SJSA1 (cell line): ENCODE data around the gene MLX. TPM values are rescaled to one million over a fixed set of nuclear protein-coding genes. Genes with fewer than 3 reads are reported as not detected.
A peak's percentile ranks its signal among the peaks of the same experiment; 100 is the strongest.
"Not testable (repeated sequence)": the region's sequence is repeated elsewhere in the genome, so short reads cannot be mapped to it uniquely, and the experiment has no call there.

ENCODE experiments used
- DNase-seq, 2 experiments: peaks; one replicate each; pipeline ENCODE4 v3.0.0-alpha.2; 2015 to 2020; ENCODE audit warnings: low spot score in 2 of 2, low read depth in 1 of 2
- H3K27ac ChIP-seq: fragments of 250-450 bp; sonication (Bioruptor Pico); 2 replicates; pipeline ENCODE4 v1.5.1; 2020; ENCODE audit warnings: mild to moderate bottlenecking, moderate library complexity
- H3K27me3 ChIP-seq: fragments of 250-450 bp; sonication (Bioruptor Pico); replicated peaks from 2 replicates; pipeline ENCODE4 v1.5.1; 2020; ENCODE audit warnings: mild to moderate bottlenecking, moderate library complexity
- H3K36me3 ChIP-seq: fragments of 250-450 bp; sonication (Bioruptor Pico); 2 replicates; pipeline ENCODE4 v1.5.1; 2020; ENCODE audit warnings: mild to moderate bottlenecking
- H3K4me1 ChIP-seq: fragments of 250-450 bp; sonication (Bioruptor Pico); replicated peaks from 2 replicates; pipeline ENCODE4 v1.6.1; 2021; ENCODE audit warnings: mild to moderate bottlenecking
- H3K4me3 ChIP-seq: fragments of 250-450 bp; sonication (Bioruptor Pico); 2 replicates; pipeline ENCODE4 v1.5.1; 2020; ENCODE audit warnings: mild to moderate bottlenecking
- H3K9me3 ChIP-seq: fragments of 250-450 bp; sonication (Bioruptor Pico); replicated peaks from 2 replicates; pipeline ENCODE4 v1.5.1; 2020; ENCODE audit warnings: mild to moderate bottlenecking
- total RNA-seq: library from RNA; depleted of rRNA; stranded (reverse); fragments of >200 nt; shearing (Covaris generic); gene quantifications from 2 replicates; pipeline ENCODE4 v1.2.3, GENCODE V29; 2014

Gene MLX
- total RNA-seq, 1 experiment from 2014 or later: 35.0 TPM

DNA sequence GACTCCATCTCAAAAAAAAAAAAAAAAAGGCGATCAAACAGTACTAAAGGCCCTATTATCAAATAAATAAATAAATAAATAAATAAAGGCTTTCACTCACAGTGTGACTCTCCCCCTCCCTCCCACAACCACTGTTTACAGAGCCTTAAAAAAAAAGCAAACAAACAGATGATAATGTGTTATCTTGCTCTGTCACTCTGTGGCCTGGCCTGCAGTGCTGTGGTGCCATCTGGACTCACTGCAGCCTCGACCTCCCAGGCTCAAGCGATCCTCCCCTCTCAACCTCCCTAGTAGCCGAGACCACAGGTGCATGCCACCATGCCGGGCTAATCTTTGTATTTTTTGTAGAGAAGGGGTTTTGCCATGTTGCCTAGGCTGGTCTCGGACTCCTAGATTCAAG is 39.0 kb upstream of the MLX start:
- DNase-seq: no peak
- no peak overlapping the region for H3K4me3 ChIP-seq
- H3K36me3 ChIP-seq: no peaks in the 10 kb centered on the region

DNA sequence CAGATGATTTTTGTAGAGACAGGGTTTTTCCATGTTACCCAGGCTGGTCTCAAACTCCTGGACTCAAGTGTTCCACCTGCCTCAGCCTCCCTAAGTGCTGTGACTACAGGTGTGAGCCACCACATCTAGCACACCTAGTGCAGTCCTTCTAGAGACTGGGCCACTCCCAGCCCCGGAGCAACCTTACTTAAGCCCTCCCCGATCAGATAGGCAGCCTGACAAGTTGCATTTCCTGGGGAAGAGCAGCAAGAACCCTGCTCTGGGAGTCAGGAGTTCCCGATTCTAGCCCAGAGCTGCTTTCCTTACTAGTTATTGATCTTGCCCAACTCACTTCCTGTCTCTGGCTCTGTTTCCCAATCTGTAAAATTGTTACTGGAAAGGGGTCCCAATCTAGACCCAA is 37.8 kb upstream of the MLX start:
- Histone ChIP-seq H3K9me3 (no peaks in the 10 kb centered on the region), H3K4me3 (no peak overlapping the region), H3K27ac (no peak overlapping the region), H3K36me3 (no peaks in the 10 kb centered on the region), H3K27me3 (no peaks in the 10 kb centered on the region), H3K4me1 (peaks cover 43% of the 10 kb centered on the region)
- DNase-seq: no peak

More for the DNA sequence above, 39.0 kb upstream of the MLX start:
- no peaks in the 10 kb centered on the region for H3K27me3 ChIP-seq
- no peaks in the 10 kb centered on the region for H3K9me3 ChIP-seq
- peaks cover 43% of the 10 kb centered on the region for H3K4me1 ChIP-seq
- H3K27ac ChIP-seq: no peak overlapping the region

DNA sequence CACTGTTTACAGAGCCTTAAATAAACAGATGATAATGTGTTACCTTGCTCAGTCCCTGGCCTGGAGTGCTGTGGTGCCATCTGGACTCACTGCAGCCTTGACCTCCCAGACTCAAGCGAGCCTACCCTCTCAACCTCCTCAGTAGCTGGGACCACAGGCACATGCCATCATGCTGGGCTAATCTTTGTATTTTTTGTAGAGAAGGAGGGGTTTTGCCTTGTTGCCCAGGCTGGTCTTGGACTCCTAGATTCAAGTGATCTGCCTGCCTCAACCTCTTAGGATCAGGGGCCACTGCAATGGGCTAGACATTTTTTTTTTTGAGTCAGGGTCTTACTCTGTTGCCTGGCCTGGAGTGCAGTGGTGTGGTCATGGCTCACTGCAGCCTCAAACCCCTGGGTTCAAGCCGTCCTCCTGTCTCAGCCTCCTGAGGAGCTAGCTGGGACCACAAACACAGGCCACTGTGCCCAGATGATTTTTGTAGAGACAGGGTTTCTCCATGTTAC is 35.9 kb upstream of the MLX start:
- DNase-seq: no peak
- no peaks in the 10 kb centered on the region for H3K9me3 ChIP-seq
- peaks cover 47% of the 10 kb centered on the region for H3K4me1 ChIP-seq
- no peaks in the 10 kb centered on the region for H3K27me3 ChIP-seq
- H3K36me3 ChIP-seq: no peaks in the 10 kb centered on the region; the same call in 1 of the 2 replicates
- H3K4me3 ChIP-seq: no peak overlapping the region
- H3K27ac ChIP-seq: no peak overlapping the region

DNA sequence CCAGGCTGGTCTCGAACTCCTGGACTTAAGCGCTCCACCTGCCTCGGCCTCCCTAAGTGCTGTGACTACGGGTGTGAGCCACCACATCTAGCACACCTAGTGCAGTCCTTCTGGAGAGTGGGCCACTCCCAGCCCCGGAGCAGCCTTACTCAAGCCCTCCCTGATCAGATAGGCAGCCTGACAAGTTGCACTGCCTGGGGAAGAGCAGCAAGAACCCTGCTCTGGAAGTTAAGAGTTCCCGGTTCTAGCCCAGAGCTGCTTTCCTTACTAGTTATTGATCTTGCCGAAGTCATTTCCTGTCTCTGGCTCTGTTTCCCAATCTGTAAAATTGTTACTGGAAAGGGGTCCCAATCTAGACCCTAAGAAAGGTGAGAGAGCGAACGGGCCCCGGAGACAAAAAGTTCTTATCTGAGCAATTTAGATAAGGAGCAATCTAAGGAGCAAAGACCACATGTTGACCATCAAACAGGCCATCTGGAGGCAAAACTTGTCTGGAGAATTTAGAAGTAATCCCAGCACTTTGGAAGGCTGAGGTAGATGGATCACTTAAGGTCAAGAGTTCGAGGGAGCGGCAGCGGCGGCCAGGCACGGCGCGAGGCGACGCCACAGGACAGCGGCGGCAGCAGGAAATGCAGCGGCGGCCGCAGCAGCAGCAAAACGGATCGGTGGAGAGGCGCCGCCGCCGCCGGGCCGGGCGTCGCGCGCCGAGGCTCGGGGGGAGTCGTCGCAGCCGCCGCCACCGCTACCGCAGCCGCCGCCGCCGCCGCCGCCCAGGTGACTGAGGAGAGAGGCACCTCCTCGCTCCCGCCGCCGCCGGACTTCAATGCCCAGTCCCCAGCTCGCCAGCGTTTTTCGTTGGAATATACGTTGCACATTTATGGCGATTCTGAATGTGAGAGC is 35.2 kb upstream of the MLX start:
- peak overlapping the region; percentile 53 for H3K4me3 ChIP-seq
- no peaks in the 10 kb centered on the region; the same call in 1 of the 2 replicates for H3K36me3 ChIP-seq
- H3K4me1 ChIP-seq: peaks cover 47% of the 10 kb centered on the region
- no peak overlapping the region for H3K27ac ChIP-seq
- no peaks in the 10 kb centered on the region for H3K9me3 ChIP-seq
- DNase-seq: peak in 1 of 2 experiments; percentile 46
- H3K27me3 ChIP-seq: no peaks in the 10 kb centered on the region

DNA sequence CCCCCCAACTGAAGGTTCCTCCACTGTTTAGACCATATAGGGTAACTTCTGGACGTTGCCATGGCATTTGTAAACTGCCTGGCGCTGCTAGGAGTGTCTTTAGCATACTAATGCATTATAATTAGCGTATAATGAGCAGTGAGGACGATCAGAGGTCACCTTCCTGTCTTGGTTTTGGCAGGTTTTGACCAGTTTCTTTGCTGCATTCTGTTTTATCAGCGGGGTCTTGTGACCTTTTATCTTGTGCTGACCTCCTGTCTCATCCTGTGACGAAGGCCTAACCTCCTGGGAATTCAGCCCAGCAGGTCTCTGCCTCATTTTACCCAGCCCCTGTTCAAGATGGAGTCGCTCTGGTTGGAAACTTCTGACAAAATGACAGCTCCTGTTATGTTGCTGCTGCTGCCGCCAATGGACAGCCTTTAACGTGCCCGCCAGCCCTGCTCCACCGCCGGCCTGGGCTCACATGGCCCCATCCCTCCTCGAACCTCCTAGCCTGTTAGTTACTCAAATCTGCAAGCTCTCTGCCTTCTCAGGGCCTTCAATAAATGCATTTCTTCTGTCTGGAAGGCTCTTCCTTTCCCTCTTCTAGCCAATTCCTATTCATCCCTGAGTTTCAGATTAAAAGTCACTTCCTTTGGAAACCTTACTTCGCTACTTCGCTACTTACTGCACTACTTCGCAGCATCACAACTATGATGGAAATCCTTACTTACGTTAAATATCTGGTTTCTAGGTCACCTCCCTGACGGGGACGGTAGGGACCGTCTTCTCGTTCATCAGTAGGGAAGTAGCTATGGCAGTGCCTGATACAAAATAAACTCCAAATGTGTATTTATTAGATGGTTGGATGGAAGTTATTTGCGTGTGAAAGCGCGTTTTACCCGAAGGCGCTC is 31.5 kb upstream of the MLX start:
- no peak for DNase-seq
- no peaks in the 10 kb centered on the region for H3K27me3 ChIP-seq
- H3K4me1 ChIP-seq: peaks cover 40% of the 10 kb centered on the region
- H3K27ac ChIP-seq: peak overlapping the region; percentile 46
- H3K4me3 ChIP-seq: peak overlapping the region; percentile 92
- H3K36me3 ChIP-seq: peaks cover 26% of the 10 kb centered on the region
- H3K9me3 ChIP-seq: no peaks in the 10 kb centered on the region

DNA sequence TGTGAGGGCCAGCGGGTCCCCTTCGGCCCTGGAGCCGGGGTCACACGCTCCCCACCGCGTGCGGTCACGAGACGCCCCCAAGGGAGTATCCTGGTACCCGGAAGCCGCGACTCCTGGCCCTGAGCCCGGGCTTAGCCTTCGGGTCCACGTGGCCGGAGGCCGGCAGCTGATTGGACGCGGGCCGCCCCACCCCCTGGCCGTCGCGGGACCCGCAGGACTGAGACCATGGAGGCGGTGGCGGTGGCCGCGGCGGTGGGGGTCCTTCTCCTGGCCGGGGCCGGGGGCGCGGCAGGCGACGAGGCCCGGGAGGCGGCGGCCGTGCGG is 30.9 kb upstream of the MLX start, which contains the start of gene NAGLU:
Gene NAGLU, plus strand, starts transcription at position 194 of the 324 bp plus-strand sequence. Its CDS starts 32 bp downstream, at position 226.
- Histone ChIP-seq H3K4me3 (peak within 1 kb of the TSS; percentile 92), H3K27ac (peak within 1 kb of the TSS; percentile 46), H3K9me3 (no peaks in the 10 kb centered on the region), H3K4me1 (peaks cover 36% of the 10 kb centered on the region), H3K27me3 (no peaks in the 10 kb centered on the region), H3K36me3 (peaks cover 26% of the 10 kb centered on the region)
- DNase-seq: peak; percentile 80 to 94

DNA sequence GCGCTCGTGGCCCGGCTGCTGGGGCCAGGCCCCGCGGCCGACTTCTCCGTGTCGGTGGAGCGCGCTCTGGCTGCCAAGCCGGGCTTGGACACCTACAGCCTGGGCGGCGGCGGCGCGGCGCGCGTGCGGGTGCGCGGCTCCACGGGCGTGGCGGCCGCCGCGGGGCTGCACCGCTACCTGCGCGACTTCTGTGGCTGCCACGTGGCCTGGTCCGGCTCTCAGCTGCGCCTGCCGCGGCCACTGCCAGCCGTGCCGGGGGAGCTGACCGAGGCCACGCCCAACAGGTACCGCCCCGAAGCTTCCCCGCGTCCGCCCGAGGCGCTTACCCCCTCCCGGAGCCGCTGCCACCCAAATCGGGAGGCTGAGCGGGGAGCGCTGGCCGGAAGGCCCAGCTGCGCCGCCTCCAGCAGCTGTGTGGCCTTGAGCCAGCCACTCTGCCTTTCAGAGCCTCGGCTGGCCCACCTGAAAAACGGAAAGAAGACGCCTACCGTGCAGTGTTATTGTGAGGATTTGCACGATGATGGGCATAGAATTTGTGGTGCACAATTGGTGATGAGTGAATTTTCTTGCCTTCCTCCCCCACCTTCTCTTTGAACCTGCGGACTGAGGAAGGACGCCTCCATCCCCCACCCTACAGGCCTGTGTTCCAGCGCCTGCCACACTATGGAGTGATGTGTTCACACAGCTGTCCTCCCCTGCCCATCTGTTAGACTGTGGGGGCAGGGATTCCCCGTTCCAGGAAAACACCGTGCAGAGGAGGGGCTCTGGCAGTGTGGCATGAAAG is 30.3 kb upstream of the MLX start:
- H3K27ac ChIP-seq: peak overlapping the region; percentile 46
- H3K36me3 ChIP-seq: peaks cover 30% of the 10 kb centered on the region
- no peaks in the 10 kb centered on the region for H3K27me3 ChIP-seq
- H3K4me1 ChIP-seq: peaks cover 31% of the 10 kb centered on the region
- DNase-seq: peak; percentile 75 to 91
- H3K9me3 ChIP-seq: no peaks in the 10 kb centered on the region
- peak overlapping the region; percentile 92 for H3K4me3 ChIP-seq

DNA sequence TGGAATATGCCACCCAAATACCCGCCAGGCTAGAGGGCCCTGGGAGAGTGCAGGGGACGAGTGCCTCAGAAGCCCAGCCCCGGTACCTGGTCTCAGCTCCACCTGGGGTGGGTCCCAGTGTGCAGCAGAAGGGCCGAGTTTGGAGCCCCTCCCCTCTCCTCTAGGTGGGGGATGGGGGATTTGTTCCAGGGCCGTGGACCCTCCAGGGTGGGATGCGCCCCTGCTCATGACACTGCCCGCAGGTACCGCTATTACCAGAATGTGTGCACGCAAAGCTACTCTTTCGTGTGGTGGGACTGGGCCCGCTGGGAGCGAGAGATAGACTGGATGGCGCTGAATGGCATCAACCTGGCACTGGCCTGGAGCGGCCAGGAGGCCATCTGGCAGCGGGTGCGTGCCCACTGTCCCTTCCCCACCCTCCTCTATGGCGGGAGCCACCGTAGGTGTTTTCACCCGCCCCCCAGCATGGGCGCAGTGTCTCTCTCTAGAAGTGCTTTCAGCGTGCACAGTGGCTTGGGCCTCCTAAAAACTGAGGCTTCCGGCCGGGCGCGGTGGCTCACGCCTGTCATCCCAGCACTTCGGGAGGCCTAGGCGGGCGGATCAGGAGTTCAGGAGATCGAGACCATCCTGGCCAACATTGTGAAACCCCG is 29.6 kb upstream of the MLX start:
- peaks cover 36% of the 10 kb centered on the region for H3K36me3 ChIP-seq
- no peaks in the 10 kb centered on the region for H3K9me3 ChIP-seq
- peak overlapping the region; percentile 92 for H3K4me3 ChIP-seq
- no peak overlapping the region for H3K27ac ChIP-seq
- DNase-seq: no peak
- H3K4me1 ChIP-seq: peaks cover 25% of the 10 kb centered on the region
- no peaks in the 10 kb centered on the region for H3K27me3 ChIP-seq

DNA sequence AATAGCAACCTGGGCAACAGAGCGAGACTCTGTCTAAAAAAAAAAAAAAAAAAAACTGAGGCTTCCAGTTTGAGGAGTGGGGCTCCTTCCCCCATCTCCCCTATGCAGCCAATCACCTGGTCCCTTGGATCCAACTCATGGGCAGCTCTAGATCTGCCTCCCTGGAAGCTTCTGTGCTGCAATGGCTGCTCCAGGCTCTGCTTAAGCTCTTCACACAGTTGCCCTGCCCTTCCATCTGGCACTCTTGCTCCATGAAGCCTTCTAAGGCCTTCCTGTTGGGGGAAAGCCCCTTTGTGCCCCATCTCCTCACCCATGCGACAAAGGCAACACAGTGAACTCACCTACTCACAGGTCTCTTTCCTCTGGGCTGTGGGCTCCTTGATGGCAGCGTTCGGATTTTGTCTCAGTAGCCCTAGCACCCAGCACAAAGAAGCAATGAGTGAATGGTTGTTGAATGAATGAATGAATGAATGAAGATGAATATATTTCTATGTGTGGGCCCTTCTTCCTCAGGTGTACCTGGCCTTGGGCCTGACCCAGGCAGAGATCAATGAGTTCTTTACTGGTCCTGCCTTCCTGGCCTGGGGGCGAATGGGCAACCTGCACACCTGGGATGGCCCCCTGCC is 29.0 kb upstream of the MLX start:
- no peaks in the 10 kb centered on the region for H3K27me3 ChIP-seq
- peaks cover 25% of the 10 kb centered on the region for H3K4me1 ChIP-seq
- H3K9me3 ChIP-seq: no peaks in the 10 kb centered on the region
- H3K27ac ChIP-seq: no peak overlapping the region
- H3K36me3 ChIP-seq: peaks cover 42% of the 10 kb centered on the region
- no peak for DNase-seq
- no peak overlapping the region for H3K4me3 ChIP-seq

DNA sequence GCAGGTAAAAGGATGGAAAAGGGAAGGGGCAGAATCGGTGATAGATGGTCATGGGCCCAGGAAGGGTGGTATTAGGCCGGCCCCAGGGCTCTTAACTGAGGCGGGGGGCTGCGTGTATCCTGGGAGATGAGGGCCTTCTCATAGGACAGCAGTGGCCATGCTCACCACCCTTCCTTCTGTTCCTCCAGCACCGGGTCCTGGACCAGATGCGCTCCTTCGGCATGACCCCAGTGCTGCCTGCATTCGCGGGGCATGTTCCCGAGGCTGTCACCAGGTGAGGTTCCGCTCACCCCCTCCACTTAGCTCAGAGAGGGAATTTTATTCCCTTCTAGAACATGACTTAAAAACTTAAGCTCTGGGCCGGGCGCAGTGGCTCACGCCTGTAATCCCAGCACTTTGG is 28.4 kb upstream of the MLX start:
- Histone ChIP-seq H3K36me3 (peaks cover 46% of the 10 kb centered on the region), H3K27me3 (no peaks in the 10 kb centered on the region), H3K4me1 (peaks cover 25% of the 10 kb centered on the region), H3K27ac (no peak overlapping the region), H3K9me3 (no peaks in the 10 kb centered on the region), H3K4me3 (no peak overlapping the region)
- no peak for DNase-seq

DNA sequence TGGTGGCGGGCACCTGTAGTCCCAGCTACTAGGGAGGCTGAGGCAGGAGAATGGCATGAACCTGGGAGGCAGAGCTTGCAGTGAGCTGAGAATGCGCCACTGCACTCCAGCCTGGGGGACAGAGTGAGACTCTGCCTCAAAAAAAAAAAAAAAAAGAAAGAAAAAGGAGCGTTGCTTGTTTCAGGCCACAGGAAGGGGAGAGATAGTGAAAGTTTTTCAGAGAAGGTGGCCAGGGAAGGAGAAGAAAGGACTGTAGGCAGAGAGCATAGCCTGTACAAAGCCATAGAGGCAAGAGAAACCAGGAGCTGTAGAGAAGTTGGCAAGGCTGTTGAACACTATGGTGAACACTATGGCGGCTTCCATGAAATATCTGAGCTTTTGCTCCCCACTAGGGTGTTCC is 26.3 kb upstream of the MLX start:
- H3K36me3 ChIP-seq: peaks cover 60% of the 10 kb centered on the region
- DNase-seq, H3K27ac ChIP-seq, H3K4me3 ChIP-seq, H3K27me3 ChIP-seq, H3K9me3 ChIP-seq: not testable (repeated sequence)
- peaks cover 20% of the 10 kb centered on the region for H3K4me1 ChIP-seq

DNA sequence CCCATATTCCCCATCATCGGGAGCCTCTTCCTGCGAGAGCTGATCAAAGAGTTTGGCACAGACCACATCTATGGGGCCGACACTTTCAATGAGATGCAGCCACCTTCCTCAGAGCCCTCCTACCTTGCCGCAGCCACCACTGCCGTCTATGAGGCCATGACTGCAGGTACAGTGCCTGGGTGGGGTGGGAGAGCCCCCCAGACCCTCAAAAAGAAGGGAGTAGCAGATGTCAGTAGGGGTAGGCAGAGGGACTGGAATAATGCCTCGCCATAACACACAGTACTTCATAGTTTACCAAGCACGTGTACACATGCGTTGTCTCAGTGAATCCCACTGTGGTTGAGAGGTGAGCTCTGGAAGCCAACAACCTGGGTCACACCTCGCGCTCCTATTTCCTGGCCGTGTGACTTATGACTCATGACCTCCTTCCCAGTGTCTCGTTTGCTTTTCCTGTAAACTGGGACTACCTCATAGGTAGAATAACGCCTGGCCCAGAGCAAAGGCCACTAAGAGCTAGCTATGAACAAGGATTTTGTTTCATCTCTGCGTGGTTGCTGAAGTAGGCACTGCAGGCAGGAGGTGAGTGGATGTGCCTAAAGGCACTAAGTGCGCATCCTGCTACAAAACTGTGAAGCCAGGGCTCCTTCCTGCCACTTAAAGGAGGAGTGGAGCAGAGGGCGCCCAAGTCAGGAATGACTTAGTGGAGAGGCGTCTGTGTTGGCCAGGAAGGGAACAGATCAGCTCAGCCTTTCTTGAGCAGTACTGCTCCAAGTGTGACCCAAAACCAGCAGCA is 25.7 kb upstream of the MLX start:
- Histone ChIP-seq H3K4me1 (peaks cover 13% of the 10 kb centered on the region), H3K27me3 (no peaks in the 10 kb centered on the region), H3K36me3 (peaks cover 60% of the 10 kb centered on the region), H3K4me3 (no peak overlapping the region), H3K9me3 (no peaks in the 10 kb centered on the region), H3K27ac (no peak overlapping the region)
- DNase-seq: no peak
